Erythroblast (primary cell): Measurements from ENCODE around the gene TMED7.

ENCODE experiments used
- GATA1 ChIP-seq: IDR thresholded peaks from 2 replicates; pipeline ENCODE4 v1.6.1; 2011; ENCODE audit warnings: low read depth, mild to moderate bottlenecking, control low read depth, low read length, moderate library complexity
- POLR2A ChIP-seq: IDR thresholded peaks from 2 replicates; pipeline ENCODE4 v1.6.1; 2011; ENCODE audit warnings: mild to moderate bottlenecking, low read length

- no peak for TF ChIP-seq POLR2A
- no peak for TF ChIP-seq GATA1
Measured at GRCh38 chr5:115599502-115599901, 26.3 kb downstream of the TMED7 start.
